Spleen (tissue), 11 donors: ENCODE data around the gene P4HB. TPM values are rescaled to one million over a fixed set of nuclear protein-coding genes. Genes with fewer than 3 reads are reported as not detected.

Source experiments
- DNase-seq: peaks from one replicate; pipeline ENCODE4 v3.0.0-alpha.2; 2020
- H3K27ac ChIP-seq, 8 donors: fragments of 200-600 bp; sonication (generic) in 7 of 8; 1 replicate in 4 of 8; 2 replicates in 4 of 8; pipeline versions ENCODE4 v1.5.0 to v1.8.0; 2016 to 2021; ENCODE audit warnings: inconsistent platforms in 4 of 8, mild to moderate bottlenecking in 4 of 8, moderate library complexity in 1 of 8
- H3K27me3 ChIP-seq, 7 donors: fragments of 200-600 bp; sonication (generic) in 6 of 7; replicated peaks in 1 of 7; 1 replicate in 4 of 7; 2 replicates in 3 of 7; pipeline versions ENCODE4 v1.5.0 to v1.8.0; 2016 to 2021; ENCODE audit warnings: inconsistent platforms in 3 of 7, mild to moderate bottlenecking in 1 of 7
- H3K36me3 ChIP-seq, 6 donors: fragments of 200-600 bp; sonication (generic) in 5 of 6; 1 replicate in 4 of 6; 2 replicates in 2 of 6; pipeline versions ENCODE4 v1.5.0 to v1.8.0; 2016 to 2021; ENCODE audit warnings: inconsistent platforms in 2 of 6
- H3K4me1 ChIP-seq, 6 donors: fragments of 200-600 bp; sonication (generic) in 5 of 6; 1 replicate in 3 of 6; 2 replicates in 3 of 6; pipeline versions ENCODE4 v1.5.0 to v1.8.0; 2016 to 2021; ENCODE audit warnings: inconsistent platforms in 3 of 6
- H3K4me3 ChIP-seq, 8 donors: fragments of 200-600 bp; sonication (generic) in 7 of 8; 1 replicate in 4 of 8; 2 replicates in 4 of 8; pipeline versions ENCODE4 v1.5.0 to v1.8.0; 2016 to 2021; ENCODE audit warnings: inconsistent platforms in 4 of 8, mild to moderate bottlenecking in 4 of 8, moderate library complexity in 2 of 8
- H3K9me3 ChIP-seq, 8 donors: fragments of 200-600 bp; sonication (generic) in 7 of 8; 1 replicate in 4 of 8; 2 replicates in 4 of 8; pipeline versions ENCODE4 v1.5.0 to v1.8.0; 2016 to 2021; ENCODE audit warnings: inconsistent platforms in 4 of 8
- CTCF ChIP-seq, 11 experiments: fragments of 200-600 bp in 7 of 11; fragments of 450-650 bp in 4 of 11; sonication (generic) in 4 of 11; IDR thresholded peaks in 8 of 11; conservative IDR thresholded peaks in 3 of 11; 1 replicate in 7 of 11; 2 replicates in 4 of 11; pipeline versions ENCODE4 v1.4.0 to v1.8.0; 2016 to 2021; ENCODE audit warnings: antibody characterized with exemption in 11 of 11, inconsistent platforms in 4 of 11, mild to moderate bottlenecking in 1 of 11
- POLR2A ChIP-seq, 3 donors: fragments of 450-650 bp; IDR thresholded peaks; one replicate each; pipeline ENCODE4 v1.5.1; 2017; ENCODE audit warnings: antibody characterized with exemption in 3 of 3, mild to moderate bottlenecking in 1 of 3
- POLR2AphosphoS5 ChIP-seq, 3 donors: sonication (generic); formaldehyde crosslinking; IDR thresholded peaks; one replicate each; pipeline ENCODE4 v1.5.1; 2017; ENCODE audit warnings: antibody characterized with exemption in 3 of 3
- WGBS, 5 donors: extraction: QIAGEN DNeasy Blood & Tissue Kit in 3 of 5; methylation state at CpG; one replicate each; pipeline versions ENCODE4 v1.1.5 to v1.1.7; 2013 to 2018; 5-methylcytosine and 5-hydroxymethylcytosine counted together
- intact Hi-C: fragments of 100-400 bp; cut with DNase I; formaldehyde crosslinking; loops from one replicate; pipeline ENCODE4 v1.15.0; 2023; ENCODE audit warnings: low total_unique reads
- polyA plus RNA-seq, 3 donors: library from polyadenylated mRNA; stranded (reverse); fragments of 200-250 nt; gene quantifications; one replicate each; pipeline ENCODE4 v1.2.1, GENCODE V29; 2013
- total RNA-seq, 7 donors: library from RNA; depleted of rRNA in 3 of 7; stranded (reverse); fragments of >200 nt in 3 of 7; fragmentation: NEBNext Ultra II Directional in 4 of 7; extraction: Animal tissue kit (Norgen Biotek cat#: 25700) in 4 of 7; gene quantifications; one replicate each; pipeline versions ENCODE4 v1.1.0 to v1.2.1, GENCODE V29; 2016 to 2021
- donor health status: healthy with polysubstance abuse.
- donor health status: DM: no; HTN: no; CAD: no; lungs with moderate emphysema.
- donor health status: DM: no; HTN: no; CAD: no.
- donor health status: Bipolar disorder and iron deficiency.
- donor health status: healthy.
- donor health status: DM: no; HTN: no; CAD: no.
- donor health status: DM: yes; HTN: yes; CAD: no.

P4HB gene
- total and polyA plus RNA-seq, 10 donors, result 161 to 1,208 (median 646) TPM

GRCh38 chr17:81907219-81908145, 47.1 kb upstream of the P4HB start:
- Histone ChIP-seq H3K9me3 (no peaks in the 10 kb centered on the region), H3K36me3 (peaks cover 0 to 71% (median 21%) of the 10 kb centered on the region in 6 donors), H3K27me3 (peaks cover 0 to 11% (median under 1%) of the 10 kb centered on the region in 7 donors), H3K27ac (no peak overlapping the region), H3K4me3 (no peak overlapping the region), H3K4me1 (peaks cover 8 to 40% (median 28%) of the 10 kb centered on the region in 6 donors)
- DNase-seq, result no peak
- TF ChIP-seq CTCF (IDR thresholded peaks at IDR 0.05 in 8 of 11, conservative IDR thresholded peaks at IDR 0.05 in 3 of 11) (no peak), POLR2A (IDR thresholded peaks at IDR 0.05) (no peak), POLR2AphosphoS5 (IDR thresholded peaks at IDR 0.05) (no peak)
- 91 to 96% (median 93%) methylated on average over 12 to 26 of the region's 26 CpGs for WGBS, 5 donors
- intact Hi-C loops, result no loop called here

GRCh38 chr17:81906476-81907218, 46.3 kb upstream of the P4HB start:
- peaks cover 0 to 62% (median 15%) of the 10 kb centered on the region in 6 donors for H3K36me3 ChIP-seq
- intact Hi-C loops, result no loop called here
- no peak overlapping the region for H3K4me3 ChIP-seq
- H3K27me3 ChIP-seq, result peaks cover 0 to 20% (median 9%) of the 10 kb centered on the region in 7 donors
- no peak overlapping the region for H3K27ac ChIP-seq
- no peak for TF ChIP-seq CTCF (IDR thresholded peaks at IDR 0.05 in 8 of 11, conservative IDR thresholded peaks at IDR 0.05 in 3 of 11)
- no peak for TF ChIP-seq POLR2AphosphoS5 (IDR thresholded peaks at IDR 0.05)
- TF ChIP-seq POLR2A (IDR thresholded peaks at IDR 0.05), result no peak
- peaks cover 10 to 40% (median 33%) of the 10 kb centered on the region in 6 donors for H3K4me1 ChIP-seq
- 89 to 97% (median 92%) methylated on average over 7 to 15 of the region's 15 CpGs for WGBS, 5 donors
- DNase-seq, result no peak
- no peaks in the 10 kb centered on the region for H3K9me3 ChIP-seq

- 90 to 99% (median 96%) methylated on average over 10 of the region's 10 CpGs for WGBS, 5 donors
- Histone ChIP-seq H3K27me3 (peaks cover 0 to 26% (median 16%) of the 10 kb centered on the region in 7 donors), H3K27ac (no peak overlapping the region), H3K9me3 (no peaks in the 10 kb centered on the region), H3K4me1 (peaks cover 8 to 43% (median 35%) of the 10 kb centered on the region in 6 donors), H3K4me3 (no peak overlapping the region), H3K36me3 (peaks cover 0 to 63% (median 15%) of the 10 kb centered on the region in 6 donors)
- DNase-seq, result no peak
- no peak for TF ChIP-seq POLR2AphosphoS5 (IDR thresholded peaks at IDR 0.05)
- no peak for TF ChIP-seq POLR2A (IDR thresholded peaks at IDR 0.05)
- no peak for TF ChIP-seq CTCF (IDR thresholded peaks at IDR 0.05 in 8 of 11, conservative IDR thresholded peaks at IDR 0.05 in 3 of 11)
- intact Hi-C loops, result no loop called here
Observed at GRCh38 chr17:81905993-81906392, 45.7 kb upstream of the P4HB start.
